K562 (cell line): ENCODE data around the gene VGF. TPM values are rescaled to one million over a fixed set of nuclear protein-coding genes. Genes with fewer than 3 reads are reported as not detected.

Experiments
- ATF7 ChIP-seq: fragments of 450-650 bp; IDR thresholded peaks from 2 replicates; pipeline ENCODE4 v1.7.1; 2014; ENCODE audit warnings: mild to moderate bottlenecking, moderate library complexity
- CBX3 ChIP-seq, 2 experiments: IDR thresholded peaks; 1 replicate in 1 of 2; 2 replicates in 1 of 2; pipeline ENCODE4 v1.6.1; 2012; ENCODE audit warnings: inconsistent platforms in 2 of 2, low read length in 2 of 2, borderline replicate concordance in 1 of 2, control low read depth in 1 of 2
- CREM ChIP-seq: IDR thresholded peaks from 2 replicates; pipeline ENCODE4 v1.6.1; 2014; ENCODE audit warnings: antibody characterized with exemption, low read depth
- IRF1 ChIP-seq: sonication (generic); formaldehyde crosslinking; IDR thresholded peaks from 2 replicates; pipeline ENCODE4 v1.8.0; 2022; ENCODE audit warnings: missing genetic modification reagents, mild to moderate bottlenecking, borderline replicate concordance
- MTA3 ChIP-seq: fragments of 450-650 bp; formaldehyde crosslinking; IDR thresholded peaks from 2 replicates; pipeline ENCODE4 v1.6.1; 2017; ENCODE audit warnings: mild to moderate bottlenecking, borderline replicate concordance
- NCOR1 ChIP-seq: fragments of 450-650 bp; IDR thresholded peaks from 2 replicates; pipeline ENCODE4 v1.6.1; 2016; ENCODE audit warnings: mild to moderate bottlenecking, moderate library complexity
- NFE2L1 ChIP-seq: fragments of 450-650 bp; IDR thresholded peaks from 2 replicates; pipeline ENCODE4 v1.6.1; 2016; ENCODE audit warnings: missing genetic modification characterization, low read depth, mild to moderate bottlenecking, missing compliant biosample characterization, moderate library complexity, borderline replicate concordance
- NR2C1 ChIP-seq, 2 experiments: fragments of 450-650 bp; IDR thresholded peaks; 2 replicates each; pipeline ENCODE4 v1.6.1; 2017; ENCODE audit warnings: mild to moderate bottlenecking in 2 of 2, antibody characterized with exemption in 1 of 2, inconsistent platforms in 1 of 2, missing compliant biosample characterization in 1 of 2, missing genetic modification characterization in 1 of 2
- PHF20 ChIP-seq: fragments of 450-650 bp; IDR thresholded peaks from 2 replicates; pipeline ENCODE4 v1.6.1; 2018; ENCODE audit not compliant: partially characterized antibody
- PHF8 ChIP-seq: fragments of 200-600 bp; sonication (generic); IDR thresholded peaks from 2 replicates; pipeline ENCODE4 v1.6.1; 2012; ENCODE audit warnings: mixed run types, mild to moderate bottlenecking, inconsistent platforms, low read length, moderate library complexity, borderline replicate concordance
- POLR2A ChIP-seq: fragments of 450-650 bp; conservative IDR thresholded peaks from 2 replicates; pipeline ENCODE4 v1.6.1; 2016
- RBFOX2 ChIP-seq: fragments of 200-400 bp; formaldehyde crosslinking; IDR thresholded peaks from 2 replicates; pipeline ENCODE4 v1.6.1; 2017; ENCODE audit warnings: low read depth, mild to moderate bottlenecking, low read length, moderate library complexity
- SMAD4 ChIP-seq: fragments of 250-450 bp; sonication (Bioruptor Pico); conservative IDR thresholded peaks from 2 replicates; pipeline ENCODE4 v1.8.0; 2021; ENCODE audit warnings: inconsistent platforms, mild to moderate bottlenecking, moderate library complexity
- SMARCE1 ChIP-seq: fragments of 450-650 bp; IDR thresholded peaks from 2 replicates; pipeline ENCODE4 v1.7.1; 2016; ENCODE audit warnings: mild to moderate bottlenecking
- SMC3 ChIP-seq: conservative IDR thresholded peaks from 2 replicates; pipeline ENCODE4 v1.6.1; 2011; ENCODE audit warnings: low read depth, low read length, improper control_type of control experiment; ENCODE audit not compliant: insufficient read depth
- ZBTB12 ChIP-seq: fragments of 250-450 bp; sonication (Bioruptor Pico); IDR thresholded peaks from 2 replicates; pipeline ENCODE4 v1.4.0; 2020
- ZBTB43 ChIP-seq: sonication (generic); formaldehyde crosslinking; IDR thresholded peaks from 2 replicates; pipeline ENCODE4 v1.8.0; 2023; ENCODE audit warnings: mild to moderate bottlenecking, missing genetic modification reagents
- ZBTB7A ChIP-seq: IDR thresholded peaks from 2 replicates; pipeline ENCODE4 v1.6.1; 2011; ENCODE audit warnings: low read depth, mild to moderate bottlenecking, low read length, moderate library complexity, borderline replicate concordance; ENCODE audit not compliant: control insufficient read depth
- ZNF143 ChIP-seq: sonication (generic); formaldehyde crosslinking; IDR thresholded peaks from 2 replicates; pipeline ENCODE4 v1.9.0; 2022; ENCODE audit warnings: mild to moderate bottlenecking, missing genetic modification reagents
- ZNF324 ChIP-seq: fragments of 250-450 bp; sonication (Bioruptor Pico); IDR thresholded peaks from 2 replicates; pipeline ENCODE4 v1.4.0; 2020; ENCODE audit warnings: mild to moderate bottlenecking
- ZNF395 ChIP-seq: fragments of 200-800 bp; sonication (Bioruptor generic); IDR thresholded peaks from 2 replicates; pipeline ENCODE4 v1.6.1; 2017; ENCODE audit warnings: missing genetic modification characterization, missing compliant biosample characterization
- polyA plus RNA-seq, 8 experiments: library from polyadenylated mRNA; depleted of rRNA in 4 of 8; stranded (reverse) in 5 of 8; unstranded in 3 of 8; fragments of >200 nt; fragmentation: Nextera tagmentation in 2 of 8; fragmentation: Illumina TruSeq in 1 of 8; extraction: Ambion mirVana in 2 of 8; extraction: Trizol in 1 of 8; gene quantifications; 2 replicates each; pipeline versions ENCODE4 v1.2.1 to v1.2.3, GENCODE V29; 2011 to 2014; ENCODE audit warnings: inconsistent platforms in 1 of 8, missing spikeins in 1 of 8
- total RNA-seq, 7 experiments: library from RNA; depleted of rRNA in 6 of 7; stranded (reverse); fragments of >200 nt in 6 of 7; fragmentation: Illumina TruSeq in 2 of 7; extraction: Trizol in 2 of 7; gene quantifications; 2 replicates each; pipeline versions ENCODE4 v1.2.1 to v1.2.3, GENCODE V29; 2011 to 2021; ENCODE audit warnings: low replicate concordance in 1 of 7

The VGF gene
- total and polyA plus RNA-seq, 9 of the 15 experiments (the other 6 are each of a cell fraction or from before 2014, with no cell fraction given) = 0.03 to 5.7 (median 0.34) TPM

GRCh38 chr7:101126651-101127459, 38.5 kb downstream of the VGF start, which contains the start of gene SERPINE1 (continued):
- peak; percentile 70 for TF ChIP-seq RBFOX2
- TF ChIP-seq SMC3 = no peak
- TF ChIP-seq CREM = 0 out of 2 replicates have a peak, but pooled peaks have one; percentile 7
- no peak for TF ChIP-seq ZNF143 (CRISPR knock-in tag)
- 0 out of 2 replicates have a peak, but pooled peaks have one; percentile 22 for TF ChIP-seq ATF7
- TF ChIP-seq IRF1 (CRISPR knock-in tag) = 0 out of 2 replicates have a peak, but pooled peaks have one; percentile 58
- TF ChIP-seq CBX3 (IDR thresholded peaks at IDR 0.05; ENCODE audit: borderline replicate concordance in 1 of 2, low read length in 2 of 2) = no peak
- peak; percentile 71; the same call in 1 of the 2 replicates for TF ChIP-seq SMAD4 (CRISPR knock-in tag)
- TF ChIP-seq ZNF324 (CRISPR knock-in tag) = no peak
- TF ChIP-seq NFE2L1 (tag) = no peak
- no peak for TF ChIP-seq NCOR1
- no peak for TF ChIP-seq NR2C1 (IDR thresholded peaks at IDR 0.05)
- peak; percentile 49; the same call in 1 of the 2 replicates for TF ChIP-seq NR2C1 (tag; IDR thresholded peaks at IDR 0.05)
- peak; percentile 37; the same call in 1 of the 2 replicates for TF ChIP-seq SMARCE1
- 0 out of 2 replicates have a peak, but pooled peaks have one; percentile 55 for TF ChIP-seq MTA3
- TF ChIP-seq PHF8 = peak; percentile 26; the same call in 1 of the 2 replicates
- TF ChIP-seq ZBTB7A = peak; percentile 84; the same call in 1 of the 2 replicates
- TF ChIP-seq ZNF395 (CRISPR knock-in tag) = peak; percentile 74; the same call in 1 of the 2 replicates
- TF ChIP-seq PHF20 = peak; percentile 29
- TF ChIP-seq ZBTB12 = 0 out of 2 replicates have a peak, but pooled peaks have one; percentile 20
- TF ChIP-seq ZBTB43 (CRISPR knock-in tag) = no peak
- peak; percentile 49; the same call in 1 of the 2 replicates for TF ChIP-seq POLR2A
